ENCODE data around the gene CHN2.

CHN2 gene

GRCh38 chr7:29420011-29420410, 225.4 kb downstream of the CHN2 start:
- TF ChIP-seq POLR2AphosphoS5 (IDR thresholded peaks at IDR 0.05; ENCODE audit: low read depth, low read length) (no peak), FOXP2 (optimal IDR thresholded peaks at IDR 0.05; ENCODE audit: borderline replicate concordance, extremely low read depth, extremely low read length, insufficient read depth) (no peak), TAF1 (IDR thresholded peaks at IDR 0.05; ENCODE audit: borderline replicate concordance, insufficient read depth, low read length) (no peak), SIN3A (IDR thresholded peaks at IDR 0.05; ENCODE audit: borderline replicate concordance, insufficient read depth, low read length) (no peak)
- TF ChIP-seq, protein P1, sequence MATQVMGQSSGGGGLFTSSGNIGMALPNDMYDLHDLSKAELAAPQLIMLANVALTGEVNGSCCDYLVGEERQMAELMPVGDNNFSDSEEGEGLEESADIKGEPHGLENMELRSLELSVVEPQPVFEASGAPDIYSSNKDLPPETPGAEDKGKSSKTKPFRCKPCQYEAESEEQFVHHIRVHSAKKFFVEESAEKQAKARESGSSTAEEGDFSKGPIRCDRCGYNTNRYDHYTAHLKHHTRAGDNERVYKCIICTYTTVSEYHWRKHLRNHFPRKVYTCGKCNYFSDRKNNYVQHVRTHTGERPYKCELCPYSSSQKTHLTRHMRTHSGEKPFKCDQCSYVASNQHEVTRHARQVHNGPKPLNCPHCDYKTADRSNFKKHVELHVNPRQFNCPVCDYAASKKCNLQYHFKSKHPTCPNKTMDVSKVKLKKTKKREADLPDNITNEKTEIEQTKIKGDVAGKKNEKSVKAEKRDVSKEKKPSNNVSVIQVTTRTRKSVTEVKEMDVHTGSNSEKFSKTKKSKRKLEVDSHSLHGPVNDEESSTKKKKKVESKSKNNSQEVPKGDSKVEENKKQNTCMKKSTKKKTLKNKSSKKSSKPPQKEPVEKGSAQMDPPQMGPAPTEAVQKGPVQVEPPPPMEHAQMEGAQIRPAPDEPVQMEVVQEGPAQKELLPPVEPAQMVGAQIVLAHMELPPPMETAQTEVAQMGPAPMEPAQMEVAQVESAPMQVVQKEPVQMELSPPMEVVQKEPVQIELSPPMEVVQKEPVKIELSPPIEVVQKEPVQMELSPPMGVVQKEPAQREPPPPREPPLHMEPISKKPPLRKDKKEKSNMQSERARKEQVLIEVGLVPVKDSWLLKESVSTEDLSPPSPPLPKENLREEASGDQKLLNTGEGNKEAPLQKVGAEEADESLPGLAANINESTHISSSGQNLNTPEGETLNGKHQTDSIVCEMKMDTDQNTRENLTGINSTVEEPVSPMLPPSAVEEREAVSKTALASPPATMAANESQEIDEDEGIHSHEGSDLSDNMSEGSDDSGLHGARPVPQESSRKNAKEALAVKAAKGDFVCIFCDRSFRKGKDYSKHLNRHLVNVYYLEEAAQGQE (IDR thresholded peaks at IDR 0.05; ENCODE audit: insufficient read depth in 1 of 2, low read depth in 2 of 2, low read length in 2 of 2): no peak

GRCh38 chr7:29421010-29421956, 226.7 kb downstream of the CHN2 start:
- TF ChIP-seq SIN3A (IDR thresholded peaks at IDR 0.05; ENCODE audit: borderline replicate concordance, insufficient read depth, low read length) (no peak), FOXP2 (optimal IDR thresholded peaks at IDR 0.05; ENCODE audit: borderline replicate concordance, extremely low read depth, extremely low read length, insufficient read depth) (no peak), TAF1 (IDR thresholded peaks at IDR 0.05; ENCODE audit: borderline replicate concordance, insufficient read depth, low read length) (no peak), POLR2AphosphoS5 (IDR thresholded peaks at IDR 0.05; ENCODE audit: low read depth, low read length) (no peak)
- TF ChIP-seq, protein P1 (IDR thresholded peaks at IDR 0.05; ENCODE audit: insufficient read depth in 1 of 2, low read depth in 2 of 2, low read length in 2 of 2): no peak

DNA sequence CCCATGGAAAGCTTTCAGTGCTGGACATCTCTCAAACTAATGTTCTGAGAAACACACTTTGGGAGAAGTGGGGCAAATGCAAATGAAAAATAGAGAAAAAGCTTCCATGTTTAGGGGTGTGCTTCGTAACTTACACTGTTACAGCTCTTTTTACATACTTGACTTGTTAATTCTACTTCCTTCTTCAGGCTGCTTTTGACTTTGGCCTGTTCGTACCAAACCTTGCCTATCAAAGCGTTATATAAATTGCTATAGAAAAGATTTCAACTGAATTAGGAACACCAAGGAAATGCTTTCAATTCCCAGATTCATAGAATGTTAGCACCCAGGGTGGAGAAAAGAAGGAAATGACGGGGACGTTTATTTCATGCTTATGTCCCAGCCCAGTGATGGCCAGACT, 228.3 kb downstream of the CHN2 start:
- no peak for TF ChIP-seq POLR2AphosphoS5 (IDR thresholded peaks at IDR 0.05; ENCODE audit: low read depth, low read length)
- TF ChIP-seq, protein P1 (IDR thresholded peaks at IDR 0.05; ENCODE audit: insufficient read depth in 1 of 2, low read depth in 2 of 2, low read length in 2 of 2): no peak
- TF ChIP-seq FOXP2 (optimal IDR thresholded peaks at IDR 0.05; ENCODE audit: borderline replicate concordance, extremely low read depth, extremely low read length, insufficient read depth): no peak
- TF ChIP-seq TAF1 (IDR thresholded peaks at IDR 0.05; ENCODE audit: borderline replicate concordance, insufficient read depth, low read length): no peak
- no peak for TF ChIP-seq SIN3A (IDR thresholded peaks at IDR 0.05; ENCODE audit: borderline replicate concordance, insufficient read depth, low read length)

DNA sequence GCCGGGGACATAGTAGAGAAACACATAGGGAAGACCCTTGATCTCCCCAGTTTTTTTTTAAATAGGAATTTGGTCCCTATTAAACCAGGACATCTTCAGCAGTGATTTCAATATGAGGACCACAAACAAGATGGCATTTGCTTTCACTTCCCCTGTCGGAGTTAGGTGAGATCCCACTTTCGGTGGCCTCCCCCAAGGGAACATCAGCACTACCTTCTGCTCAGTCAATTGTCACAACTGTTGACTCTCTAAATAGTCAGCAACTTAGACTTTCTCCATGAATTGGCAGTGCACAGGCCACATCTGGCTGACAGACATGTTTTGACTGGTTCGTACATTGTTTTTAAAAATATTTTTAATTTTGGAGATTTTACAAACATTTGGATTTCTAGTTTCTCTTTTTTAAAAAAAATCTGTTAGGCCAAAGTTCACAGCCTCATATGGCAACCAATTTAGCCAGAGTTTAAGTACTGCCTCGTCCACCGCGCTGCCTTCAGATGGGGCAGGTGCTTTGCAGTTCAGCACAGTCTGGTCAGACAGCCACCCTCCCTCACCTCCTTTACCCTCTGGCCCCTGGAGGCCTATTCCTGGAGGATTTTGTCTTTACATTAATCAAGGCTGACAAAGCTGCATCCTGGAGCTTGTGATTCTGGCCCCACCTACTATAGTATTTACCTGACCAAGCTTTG, 229.9 kb downstream of the CHN2 start:
- TF ChIP-seq, protein P1 (IDR thresholded peaks at IDR 0.05; ENCODE audit: insufficient read depth in 1 of 2, low read depth in 2 of 2, low read length in 2 of 2): no peak
- TF ChIP-seq SIN3A (IDR thresholded peaks at IDR 0.05; ENCODE audit: borderline replicate concordance, insufficient read depth, low read length): no peak
- TF ChIP-seq FOXP2 (optimal IDR thresholded peaks at IDR 0.05; ENCODE audit: borderline replicate concordance, extremely low read depth, extremely low read length, insufficient read depth): no peak
- no peak for TF ChIP-seq POLR2AphosphoS5 (IDR thresholded peaks at IDR 0.05; ENCODE audit: low read depth, low read length)
- no peak for TF ChIP-seq TAF1 (IDR thresholded peaks at IDR 0.05; ENCODE audit: borderline replicate concordance, insufficient read depth, low read length)

Data from PFSK-1 (cell line).